GM21576 (cell line): ENCODE data around the gene ZNF275.
"Not testable (repeated sequence)": the region's sequence is repeated elsewhere in the genome, so short reads cannot be mapped to it uniquely, and the experiment has no call there.

Experiments used
- ATAC-seq: cut with Tn5 transposase; IDR thresholded peaks from one replicate; pipeline ENCODE4 v1.9.1; 2021; ENCODE audit warnings: mild to moderate bottlenecking, moderate library complexity; ENCODE audit not compliant: unreplicated experiment

The ZNF275 gene

GRCh38 chrX:153333821-153334653 is at the start of gene ZNF275:
Gene ZNF275 (plus strand): TSS chrX:153334153. CDS start chrX:153336680, 2,527 bp downstream.
- peak; percentile 77 for ATAC-seq

GRCh38 chrX:153285678-153286077 is 48.3 kb upstream of the ZNF275 start:
- ATAC-seq: not testable (repeated sequence)

GRCh38 chrX:153288807-153289206 is 45.1 kb upstream of the ZNF275 start:
- ATAC-seq: not testable (repeated sequence)

GRCh38 chrX:153293485-153294071 is 40.4 kb upstream of the ZNF275 start:
- peak; percentile 66 for ATAC-seq

GRCh38 chrX:153297376-153297775 is 36.6 kb upstream of the ZNF275 start:
- no peak for ATAC-seq

GRCh38 chrX:153299855-153300254 is 34.1 kb upstream of the ZNF275 start:
- ATAC-seq: no peak

- no peak for ATAC-seq
Measured at GRCh38 chrX:153301746-153302145, 32.2 kb upstream of the ZNF275 start.

GRCh38 chrX:153302796-153303195 is 31.2 kb upstream of the ZNF275 start:
- no peak for ATAC-seq

GRCh38 chrX:153303276-153304262 is 30.4 kb upstream of the ZNF275 start:
- ATAC-seq: no peak

GRCh38 chrX:153304988-153305736 is 28.8 kb upstream of the ZNF275 start:
- no peak for ATAC-seq

GRCh38 chrX:153305972-153306371 is 28.0 kb upstream of the ZNF275 start:
- no peak for ATAC-seq

- ATAC-seq: no peak
Measured at GRCh38 chrX:153306527-153307115, 27.3 kb upstream of the ZNF275 start.

GRCh38 chrX:153307276-153308178 is 26.4 kb upstream of the ZNF275 start:
- no peak for ATAC-seq

- no peak for ATAC-seq
Measured at GRCh38 chrX:153310901-153311300, 23.1 kb upstream of the ZNF275 start.

GRCh38 chrX:153312041-153312440 is 21.9 kb upstream of the ZNF275 start:
- ATAC-seq: no peak

GRCh38 chrX:153312842-153313241 is 21.1 kb upstream of the ZNF275 start:
- ATAC-seq: no peak

GRCh38 chrX:153317306-153317705 is 16.6 kb upstream of the ZNF275 start:
- no peak for ATAC-seq

- ATAC-seq: no peak
Measured at GRCh38 chrX:153317996-153318722, 15.8 kb upstream of the ZNF275 start.
